NB4 (cell line): ENCODE measurements around the gene CCDC33.

Source experiments
- DNase-seq: peaks from one replicate; pipeline ENCODE4 v3.0.0; 2010; ENCODE audit warnings: low read depth
- H3K4me3 ChIP-seq: one replicate; pipeline ENCODE4 v1.5.1; 2011; ENCODE audit warnings: mild to moderate bottlenecking, low read depth, low read length, moderate library complexity
- MYC ChIP-seq: IDR thresholded peaks from 2 replicates; pipeline ENCODE4 v1.6.1; 2011; ENCODE audit warnings: low read depth, low read length
- POLR2A ChIP-seq: IDR thresholded peaks from 2 replicates; pipeline ENCODE4 v1.6.1; 2011; ENCODE audit warnings: mild to moderate bottlenecking; ENCODE audit not compliant: insufficient read length; ENCODE audit errors: extremely low read depth
- TF ChIP-seq, protein P1 (sequence below): IDR thresholded peaks from one replicate; pipeline ENCODE4 v1.5.1; 2012; ENCODE audit warnings: low read depth, low read length
- TF ChIP-seq, protein P2 (sequence below): IDR thresholded peaks from 2 replicates; pipeline ENCODE4 v1.6.1; 2011; ENCODE audit warnings: low read depth, low read length

CCDC33 gene

DNA sequence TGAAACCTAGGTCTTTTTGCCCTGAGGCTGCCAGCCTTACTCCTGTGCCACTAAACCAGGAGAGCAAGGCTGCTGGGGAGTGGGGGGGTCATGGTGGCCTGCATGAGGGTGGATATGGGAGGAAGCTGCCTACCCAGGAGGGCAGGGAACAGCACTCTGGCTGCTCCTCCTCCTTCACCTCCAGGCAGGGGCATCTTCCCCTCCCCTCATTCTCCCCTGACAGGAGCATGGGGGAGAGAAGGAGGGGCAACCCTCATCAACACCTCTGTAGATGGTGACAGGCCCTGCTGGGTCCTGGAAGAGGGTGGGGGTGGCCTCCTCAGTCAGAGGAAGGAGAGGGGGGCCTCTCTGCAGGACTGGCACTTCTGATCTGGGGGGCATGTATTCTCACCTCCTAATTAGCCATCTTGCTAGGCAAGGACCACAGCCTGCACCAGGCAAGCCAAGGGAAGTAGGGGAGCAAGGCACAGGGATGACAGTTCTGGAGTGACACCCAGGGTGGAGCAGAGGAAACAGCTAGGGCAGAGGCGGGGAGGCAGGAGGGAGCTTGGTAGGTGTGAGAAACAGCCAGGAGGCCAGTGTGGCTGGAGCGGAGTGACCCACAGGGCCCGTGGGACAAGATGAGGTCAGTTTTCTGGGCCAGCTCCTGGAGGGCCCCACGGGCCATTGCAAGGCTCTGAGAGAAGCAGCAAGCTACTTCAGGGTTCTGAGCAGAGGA lies 4.9 kb downstream of the CCDC33 start:
- no peak for DNase-seq
- H3K4me3 ChIP-seq: no peak overlapping the region
- TF ChIP-seq, protein P1, sequence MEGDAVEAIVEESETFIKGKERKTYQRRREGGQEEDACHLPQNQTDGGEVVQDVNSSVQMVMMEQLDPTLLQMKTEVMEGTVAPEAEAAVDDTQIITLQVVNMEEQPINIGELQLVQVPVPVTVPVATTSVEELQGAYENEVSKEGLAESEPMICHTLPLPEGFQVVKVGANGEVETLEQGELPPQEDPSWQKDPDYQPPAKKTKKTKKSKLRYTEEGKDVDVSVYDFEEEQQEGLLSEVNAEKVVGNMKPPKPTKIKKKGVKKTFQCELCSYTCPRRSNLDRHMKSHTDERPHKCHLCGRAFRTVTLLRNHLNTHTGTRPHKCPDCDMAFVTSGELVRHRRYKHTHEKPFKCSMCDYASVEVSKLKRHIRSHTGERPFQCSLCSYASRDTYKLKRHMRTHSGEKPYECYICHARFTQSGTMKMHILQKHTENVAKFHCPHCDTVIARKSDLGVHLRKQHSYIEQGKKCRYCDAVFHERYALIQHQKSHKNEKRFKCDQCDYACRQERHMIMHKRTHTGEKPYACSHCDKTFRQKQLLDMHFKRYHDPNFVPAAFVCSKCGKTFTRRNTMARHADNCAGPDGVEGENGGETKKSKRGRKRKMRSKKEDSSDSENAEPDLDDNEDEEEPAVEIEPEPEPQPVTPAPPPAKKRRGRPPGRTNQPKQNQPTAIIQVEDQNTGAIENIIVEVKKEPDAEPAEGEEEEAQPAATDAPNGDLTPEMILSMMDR: no peak
- TF ChIP-seq, protein P2, sequence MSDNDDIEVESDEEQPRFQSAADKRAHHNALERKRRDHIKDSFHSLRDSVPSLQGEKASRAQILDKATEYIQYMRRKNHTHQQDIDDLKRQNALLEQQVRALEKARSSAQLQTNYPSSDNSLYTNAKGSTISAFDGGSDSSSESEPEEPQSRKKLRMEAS: no peak
- no peak for TF ChIP-seq POLR2A
- no peak for TF ChIP-seq MYC

DNA sequence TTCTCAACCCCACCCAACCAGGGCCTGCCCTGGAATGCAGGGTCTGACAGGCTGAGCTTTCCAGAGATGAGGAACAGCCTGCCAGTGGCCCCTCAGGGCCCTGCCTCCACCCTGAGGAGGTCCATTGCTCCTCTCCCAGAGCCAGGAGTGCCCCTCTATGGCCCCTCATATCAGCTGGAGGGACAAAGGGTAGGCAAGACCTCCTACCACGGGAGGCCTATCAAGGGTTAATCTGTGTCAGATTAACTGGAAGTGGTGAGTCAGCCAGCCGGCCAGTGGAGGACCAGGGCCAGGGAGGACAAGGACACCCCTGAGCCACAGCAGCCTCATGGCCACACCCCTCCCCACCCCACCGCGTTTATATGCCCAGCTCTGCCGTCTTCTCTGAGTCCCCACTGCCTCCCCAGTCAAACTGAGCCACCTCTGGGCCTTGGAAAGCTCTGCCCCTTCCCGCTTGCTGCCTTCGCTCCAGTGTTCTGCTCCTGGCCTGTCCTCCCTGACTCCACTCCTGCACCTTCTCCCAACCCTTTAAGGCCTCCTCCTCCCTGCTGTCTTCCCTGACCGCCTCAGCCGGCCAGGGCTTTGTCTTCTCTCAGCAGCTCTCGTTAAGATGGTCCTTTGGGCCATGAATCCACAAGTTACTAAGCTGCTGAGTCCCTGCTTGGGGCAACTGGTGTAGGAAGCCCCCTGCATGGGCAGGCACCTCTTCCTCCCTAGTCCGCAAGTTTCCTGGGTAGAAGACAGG lies 6.5 kb downstream of the CCDC33 start:
- no peak for DNase-seq

DNA sequence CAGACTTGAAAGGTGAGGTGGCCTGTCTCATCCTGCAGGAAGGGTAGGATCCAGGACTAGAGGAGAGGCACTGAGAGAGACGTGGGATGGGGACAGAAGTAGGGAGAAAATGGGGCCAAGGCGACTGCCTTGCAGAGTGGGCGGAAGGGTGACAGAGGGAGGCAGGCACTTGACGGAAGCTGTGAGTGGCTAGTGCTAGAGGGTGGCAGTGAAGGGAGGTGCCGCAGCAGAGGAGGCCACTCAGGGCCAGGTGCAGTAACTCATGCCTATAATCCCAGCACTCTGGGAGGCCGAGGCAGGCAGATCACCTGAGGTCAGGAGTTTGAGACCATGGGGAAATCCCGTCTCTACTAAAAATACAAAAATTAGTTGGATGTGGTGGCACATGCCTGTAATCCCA lies 7.3 kb downstream of the CCDC33 start:
- H3K4me3 ChIP-seq: no peak overlapping the region
- TF ChIP-seq POLR2A: no peak
- TF ChIP-seq MYC: no peak
- TF ChIP-seq, protein P2: no peak
- TF ChIP-seq, protein P1: no peak
- no peak for DNase-seq

More for the DNA sequence above, 6.5 kb downstream of the CCDC33 start:
- no peak overlapping the region for H3K4me3 ChIP-seq
- TF ChIP-seq, protein P1: no peak

DNA sequence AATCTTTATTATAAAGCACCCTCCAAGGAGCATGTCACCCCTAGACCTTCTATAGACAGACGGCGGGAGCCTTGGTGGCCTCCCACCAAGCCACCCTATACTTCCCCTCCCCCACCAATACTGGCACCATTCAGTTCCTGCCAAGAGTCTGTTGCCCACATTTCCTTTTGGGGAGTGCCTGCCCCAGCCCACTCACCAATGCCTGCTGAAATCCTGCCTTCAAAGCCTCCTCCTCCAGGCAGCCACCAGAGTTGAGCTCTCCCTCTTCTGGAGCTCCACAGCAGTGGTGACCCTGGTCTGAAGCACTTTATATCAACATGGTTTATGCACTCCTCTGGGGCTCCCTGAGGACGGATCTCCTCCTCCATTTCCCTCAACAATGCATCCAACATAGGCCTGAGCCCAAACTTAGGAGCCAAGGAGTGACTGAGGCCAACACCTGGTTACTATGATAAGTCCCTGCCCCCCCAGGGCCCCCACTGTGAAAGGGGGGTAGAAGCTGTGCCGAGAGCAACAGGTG lies 8.8 kb downstream of the CCDC33 start:
- DNase-seq: no peak
- no peak for TF ChIP-seq POLR2A
- TF ChIP-seq, protein P2: no peak
- no peak for TF ChIP-seq MYC
- TF ChIP-seq, protein P1: no peak
- no peak overlapping the region for H3K4me3 ChIP-seq

DNA sequence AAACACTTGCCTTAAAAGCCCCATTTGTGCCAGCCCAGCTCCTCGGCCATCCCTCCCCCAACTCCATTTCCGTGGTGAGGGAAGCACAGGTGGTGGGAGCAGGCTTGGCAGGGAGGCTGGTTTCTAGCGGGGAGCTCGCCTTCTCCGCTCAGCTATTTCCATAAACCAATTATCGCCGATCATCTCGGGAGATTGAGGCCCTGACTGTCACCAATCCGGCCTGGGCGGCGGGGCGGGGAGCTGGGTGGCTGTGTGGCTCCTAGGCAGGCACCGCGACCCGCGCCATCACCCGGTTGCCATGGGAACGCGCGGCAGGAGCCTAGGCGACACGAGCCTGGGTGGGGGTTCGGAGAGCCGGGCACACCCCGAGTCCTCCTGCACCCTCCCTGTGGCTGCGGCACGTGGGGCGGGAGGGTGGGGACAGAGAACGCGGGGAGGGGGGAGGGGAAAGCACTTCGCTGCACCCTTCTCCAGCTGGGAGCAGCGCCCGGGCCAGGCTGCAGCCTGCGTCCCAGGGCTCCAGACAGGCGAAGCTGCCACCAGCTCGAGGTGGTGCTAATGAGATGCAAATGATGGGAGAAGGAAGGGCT lies 9.3 kb downstream of the CCDC33 start:
- no peak overlapping the region for H3K4me3 ChIP-seq
- DNase-seq: no peak
- TF ChIP-seq, protein P2: no peak
- TF ChIP-seq, protein P1: no peak
- TF ChIP-seq POLR2A: no peak
- no peak for TF ChIP-seq MYC
